Vagina (tissue), 2 donors: Measurements from ENCODE around the gene PXN.
"Not testable (repeated sequence)": the region's sequence is repeated elsewhere in the genome, so short reads cannot be mapped to it uniquely, and the experiment has no call there.

ENCODE experiments used
- POLR2AphosphoS5 ChIP-seq, 2 donors: sonication (generic); formaldehyde crosslinking; IDR thresholded peaks; one replicate each; pipeline ENCODE4 v1.9.0; 2017; ENCODE audit warnings: antibody characterized with exemption in 2 of 2, mild to moderate bottlenecking in 2 of 2, low read depth in 1 of 2; ENCODE audit not compliant: insufficient read depth in 1 of 2
- TF ChIP-seq, protein P1 (sequence below), 3 experiments: fragments of 450-650 bp in 2 of 3; fragments of 200-600 bp in 1 of 3; sonication (generic) in 1 of 3; IDR thresholded peaks; one replicate each; pipeline ENCODE4 v1.5.1; 2017 to 2019; ENCODE audit warnings: antibody characterized with exemption in 3 of 3, mild to moderate bottlenecking in 2 of 3, moderate library complexity in 2 of 3

DNA sequence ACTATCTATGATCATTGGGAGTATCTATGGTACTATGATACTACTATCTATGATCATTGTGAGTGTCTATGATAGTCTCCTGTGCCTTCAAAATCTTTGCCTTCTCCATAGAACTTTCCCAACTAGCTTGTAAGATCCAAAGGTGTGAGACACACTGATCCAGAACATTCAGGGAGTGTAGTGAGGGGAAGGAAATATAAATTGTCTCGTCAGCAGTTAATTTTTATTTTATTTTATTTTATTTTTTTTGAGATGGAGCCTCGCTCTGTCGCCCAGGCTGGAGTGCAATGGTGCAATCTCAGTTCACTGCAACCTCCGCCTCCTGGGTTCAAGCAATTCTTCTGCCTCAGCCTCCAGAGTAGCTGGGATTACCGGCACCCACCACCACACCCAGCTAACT, 58.7 kb downstream of the PXN start:
- TF ChIP-seq POLR2AphosphoS5 (IDR thresholded peaks at IDR 0.05; ENCODE audit: insufficient read depth in 1 of 2, low read depth in 1 of 2): not testable (repeated sequence)
- TF ChIP-seq, protein P1, sequence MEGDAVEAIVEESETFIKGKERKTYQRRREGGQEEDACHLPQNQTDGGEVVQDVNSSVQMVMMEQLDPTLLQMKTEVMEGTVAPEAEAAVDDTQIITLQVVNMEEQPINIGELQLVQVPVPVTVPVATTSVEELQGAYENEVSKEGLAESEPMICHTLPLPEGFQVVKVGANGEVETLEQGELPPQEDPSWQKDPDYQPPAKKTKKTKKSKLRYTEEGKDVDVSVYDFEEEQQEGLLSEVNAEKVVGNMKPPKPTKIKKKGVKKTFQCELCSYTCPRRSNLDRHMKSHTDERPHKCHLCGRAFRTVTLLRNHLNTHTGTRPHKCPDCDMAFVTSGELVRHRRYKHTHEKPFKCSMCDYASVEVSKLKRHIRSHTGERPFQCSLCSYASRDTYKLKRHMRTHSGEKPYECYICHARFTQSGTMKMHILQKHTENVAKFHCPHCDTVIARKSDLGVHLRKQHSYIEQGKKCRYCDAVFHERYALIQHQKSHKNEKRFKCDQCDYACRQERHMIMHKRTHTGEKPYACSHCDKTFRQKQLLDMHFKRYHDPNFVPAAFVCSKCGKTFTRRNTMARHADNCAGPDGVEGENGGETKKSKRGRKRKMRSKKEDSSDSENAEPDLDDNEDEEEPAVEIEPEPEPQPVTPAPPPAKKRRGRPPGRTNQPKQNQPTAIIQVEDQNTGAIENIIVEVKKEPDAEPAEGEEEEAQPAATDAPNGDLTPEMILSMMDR (IDR thresholded peaks at IDR 0.05): not testable (repeated sequence)
